GM18520 (cell line): ENCODE measurements around the gene PLCD1.

Experiments
- ATAC-seq: cut with Tn5 transposase; IDR thresholded peaks from one replicate; pipeline ENCODE4 v1.9.1; 2021; ENCODE audit not compliant: unreplicated experiment

The PLCD1 gene

GRCh38 chr3:37968199-37968598 lies 61.2 kb downstream of the PLCD1 start:
- ATAC-seq, result no peak

GRCh38 chr3:37967260-37967881 lies 62.1 kb downstream of the PLCD1 start:
- no peak for ATAC-seq

DNA sequence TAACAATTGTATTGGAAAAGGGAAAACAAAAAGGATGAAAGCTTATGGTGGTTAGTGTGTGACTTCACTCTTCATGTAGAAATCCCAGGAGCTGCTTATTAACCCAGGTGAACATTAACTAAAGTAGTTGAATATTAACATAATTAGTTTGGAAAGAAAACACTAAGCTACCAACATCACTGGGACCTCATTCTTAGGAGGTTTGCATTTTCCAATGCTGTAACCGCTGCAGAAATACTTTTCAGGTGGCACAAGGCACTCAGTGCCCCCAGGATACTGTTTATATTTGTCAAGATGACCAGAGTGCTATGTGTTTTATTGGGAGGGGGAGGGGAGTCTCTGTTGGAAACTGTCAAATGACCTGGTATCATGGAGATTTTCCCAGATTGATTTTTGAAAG lies 64.7 kb downstream of the PLCD1 start:
- ATAC-seq, result no peak

DNA sequence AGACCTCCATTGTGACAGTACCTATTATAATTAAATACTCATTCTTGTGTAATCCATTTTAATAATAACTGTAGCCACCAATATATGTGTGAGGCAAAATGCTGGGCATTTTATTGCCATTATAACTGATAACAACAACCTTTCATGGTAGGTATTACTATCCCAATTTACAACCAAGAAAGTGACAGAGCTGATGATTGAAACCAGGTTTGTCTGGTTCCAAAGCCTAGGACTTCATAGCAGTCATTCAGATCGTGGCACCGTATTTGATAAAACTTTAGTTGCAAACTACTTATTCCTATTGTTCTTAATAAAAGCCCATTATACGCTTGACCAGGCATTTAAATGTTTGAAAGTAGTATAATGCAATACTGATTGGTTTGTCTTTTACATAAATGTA lies 65.3 kb downstream of the PLCD1 start:
- no peak for ATAC-seq

DNA sequence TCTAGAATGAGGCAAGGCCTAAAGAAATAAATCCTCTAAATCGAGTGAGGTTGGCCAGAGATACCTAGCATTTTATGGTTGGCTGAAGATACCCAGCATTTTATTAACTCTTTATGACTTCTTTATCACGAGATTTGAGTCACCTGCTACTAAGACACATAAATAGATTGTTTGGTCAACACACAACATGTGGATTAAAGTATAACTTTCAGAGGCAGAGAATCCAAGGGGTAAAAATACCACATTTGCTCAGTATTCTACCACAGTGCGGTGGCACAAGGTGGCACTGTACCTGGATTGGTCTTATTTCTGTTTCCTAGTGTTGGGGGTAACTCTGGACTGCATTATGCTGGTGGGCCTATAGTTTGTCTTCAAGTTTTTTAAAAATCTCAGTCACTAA lies 65.8 kb downstream of the PLCD1 start:
- ATAC-seq, result no peak

DNA sequence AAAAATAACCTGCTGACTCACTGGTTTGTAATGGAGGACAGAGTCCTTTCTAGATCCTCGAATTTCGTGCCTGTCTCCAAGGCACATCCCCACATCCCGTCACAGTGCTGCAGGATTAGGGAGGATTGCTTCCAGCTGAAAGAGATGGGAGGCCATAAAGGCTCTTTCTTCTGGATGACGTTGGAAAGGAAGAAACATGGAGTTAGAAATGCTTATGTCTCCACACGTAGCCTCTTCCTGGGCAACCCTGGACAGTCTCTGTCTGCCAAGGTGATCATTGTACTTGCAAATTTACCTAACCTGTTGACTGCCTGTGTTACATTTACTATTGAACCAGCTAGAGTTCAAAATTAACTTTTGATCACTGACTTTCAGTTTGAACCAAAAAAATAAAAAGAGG lies 66.4 kb downstream of the PLCD1 start:
- ATAC-seq, result no peak

DNA sequence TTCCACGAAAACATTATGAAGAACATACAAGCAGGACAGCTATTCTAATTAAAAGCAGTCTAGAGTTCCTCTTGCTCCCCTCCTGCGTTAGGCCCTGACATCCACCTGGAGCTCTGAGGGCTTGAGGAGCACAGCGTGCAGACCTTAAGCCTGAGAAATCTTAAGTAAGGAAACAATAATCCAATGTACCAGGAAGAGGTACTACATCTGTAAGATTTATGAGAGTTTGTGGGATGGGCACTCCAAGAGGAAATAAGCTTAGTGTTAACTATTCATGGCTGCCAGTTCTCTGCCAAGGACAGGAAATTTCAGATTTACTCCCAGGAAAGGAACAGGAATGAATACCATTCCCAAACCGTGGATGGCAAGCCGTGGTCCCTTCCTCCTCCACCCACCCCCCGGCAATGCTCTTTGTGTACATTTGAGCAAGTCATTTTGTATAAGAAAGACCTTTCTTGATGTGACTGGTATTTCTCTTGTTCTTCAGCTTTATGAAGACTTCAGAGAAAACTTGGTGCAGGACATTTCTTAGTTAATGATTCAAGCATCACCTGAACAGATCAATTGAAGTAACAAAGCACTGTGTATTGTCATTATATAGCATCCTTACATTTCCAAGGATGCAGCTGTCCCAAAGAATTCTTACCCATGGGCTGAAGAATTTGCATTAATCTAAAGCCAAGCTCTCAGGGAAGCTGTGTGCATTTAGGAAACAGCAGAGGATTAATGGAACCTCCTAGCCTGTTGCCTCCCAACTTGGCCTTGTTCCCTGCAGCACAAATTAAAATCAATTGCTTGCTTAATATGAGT lies 67.6 kb downstream of the PLCD1 start:
- no peak for ATAC-seq

- no peak for ATAC-seq
Observed at GRCh38 chr3:37957539-37957936, 71.9 kb downstream of the PLCD1 start.
